GM06990 (cell line): ENCODE data around the gene ARSG.

ENCODE experiments used
- DNase-seq: peaks from one replicate; pipeline ENCODE4 v3.0.0-alpha.2; 2011; ENCODE audit not compliant: insufficient read length; ENCODE audit errors: extremely low read depth
- H3K27me3 ChIP-seq: replicated peaks from 2 replicates; pipeline ENCODE4 v1.6.0; 2011; ENCODE audit warnings: low read length; ENCODE audit not compliant: control insufficient read depth, insufficient read depth
- H3K36me3 ChIP-seq: 2 replicates; pipeline ENCODE4 v1.5.1; 2011; ENCODE audit warnings: low read length; ENCODE audit not compliant: control insufficient read depth, insufficient read depth
- H3K4me3 ChIP-seq: replicated peaks from 2 replicates; pipeline ENCODE4 v1.5.1; 2011; ENCODE audit warnings: low read depth, mild to moderate bottlenecking, control low read depth, low read length
- CTCF ChIP-seq: IDR thresholded peaks from 2 replicates; pipeline ENCODE4 v1.5.1; 2011; ENCODE audit warnings: low read length, control low read depth, mild to moderate bottlenecking, inconsistent platforms; ENCODE audit not compliant: insufficient read depth, poor library complexity, severe bottlenecking

ARSG gene

GRCh38 chr17:68397108-68397536, 105.8 kb downstream of the ARSG start:
- H3K27me3 ChIP-seq = no peaks in the 10 kb centered on the region
- no peaks in the 10 kb centered on the region for H3K36me3 ChIP-seq
- no peak overlapping the region for H3K4me3 ChIP-seq
- TF ChIP-seq CTCF = no peak
- no peak for DNase-seq

GRCh38 chr17:68398691-68399637, 107.7 kb downstream of the ARSG start:
- H3K27me3 ChIP-seq = no peaks in the 10 kb centered on the region
- peak; percentile 31 for DNase-seq
- no peaks in the 10 kb centered on the region for H3K36me3 ChIP-seq
- peak; percentile 79 for TF ChIP-seq CTCF
- H3K4me3 ChIP-seq = no peak overlapping the region

GRCh38 chr17:68399638-68400403, 108.5 kb downstream of the ARSG start:
- no peaks in the 10 kb centered on the region for H3K36me3 ChIP-seq
- no peak for TF ChIP-seq CTCF
- no peaks in the 10 kb centered on the region for H3K27me3 ChIP-seq
- no peak overlapping the region for H3K4me3 ChIP-seq
- DNase-seq = no peak

GRCh38 chr17:68400404-68400735, 109.1 kb downstream of the ARSG start:
- no peak overlapping the region for H3K4me3 ChIP-seq
- no peaks in the 10 kb centered on the region for H3K36me3 ChIP-seq
- no peaks in the 10 kb centered on the region for H3K27me3 ChIP-seq
- no peak for DNase-seq
- no peak for TF ChIP-seq CTCF

GRCh38 chr17:68401288-68401687, 110.0 kb downstream of the ARSG start:
- no peaks in the 10 kb centered on the region for H3K36me3 ChIP-seq
- DNase-seq = no peak

More at GRCh38 chr17:68401288-68401687, 110.0 kb downstream of the ARSG start:
- H3K27me3 ChIP-seq = no peaks in the 10 kb centered on the region
- no peak for TF ChIP-seq CTCF
- H3K4me3 ChIP-seq = no peak overlapping the region
